DMS 273 (cell line): ENCODE measurements around the gene ZBTB12.
"Not testable (repeated sequence)": the region's sequence is repeated elsewhere in the genome, so short reads cannot be mapped to it uniquely, and the experiment has no call there.

Source experiments
- DNase-seq: peaks from one replicate; lab custom pipeline; 2025; ENCODE audit not compliant: unreplicated experiment; lab: John Stamatoyannopoulos, UW

Gene ZBTB12

GRCh38 chr6:31922942-31923341, 21.1 kb upstream of the ZBTB12 start:
- peak; percentile 48 for DNase-seq

GRCh38 chr6:31920811-31921210, 18.9 kb upstream of the ZBTB12 start:
- DNase-seq, result no peak

GRCh38 chr6:31919624-31920303, 17.9 kb upstream of the ZBTB12 start:
- DNase-seq, result no peak

- no peak for DNase-seq
Observed at GRCh38 chr6:31918069-31918720, 16.3 kb upstream of the ZBTB12 start.

GRCh38 chr6:31915756-31916155, 13.9 kb upstream of the ZBTB12 start:
- DNase-seq, result no peak

- DNase-seq, result no peak
Observed at GRCh38 chr6:31915351-31915750, 13.5 kb upstream of the ZBTB12 start.

- DNase-seq, result no peak
Observed at GRCh38 chr6:31911826-31912585, 10.1 kb upstream of the ZBTB12 start.

GRCh38 chr6:31909298-31909697, 7.4 kb upstream of the ZBTB12 start:
- not testable (repeated sequence) for DNase-seq

- DNase-seq, result no peak
Observed at GRCh38 chr6:31908791-31909190, 6.9 kb upstream of the ZBTB12 start.

- not testable (repeated sequence) for DNase-seq
Observed at GRCh38 chr6:31908255-31908654, 6.4 kb upstream of the ZBTB12 start.

GRCh38 chr6:31907158-31907813, 5.4 kb upstream of the ZBTB12 start:
- DNase-seq, result no peak

GRCh38 chr6:31906727-31907126, 4.8 kb upstream of the ZBTB12 start:
- DNase-seq, result not testable (repeated sequence)

GRCh38 chr6:31906122-31906521, 4.2 kb upstream of the ZBTB12 start:
- DNase-seq, result no peak

- DNase-seq, result no peak
Observed at GRCh38 chr6:31905041-31905440, 3.2 kb upstream of the ZBTB12 start.

- DNase-seq, result no peak
Observed at GRCh38 chr6:31903957-31904356, 2.1 kb upstream of the ZBTB12 start.

GRCh38 chr6:31901415-31901952, 402 bp downstream of the ZBTB12 start:
- DNase-seq, result peak; percentile 78

GRCh38 chr6:31900917-31901414, 920 bp downstream of the ZBTB12 start:
- peak; percentile 30 for DNase-seq

GRCh38 chr6:31899882-31900722, 1.8 kb downstream of the ZBTB12 start:
- no peak for DNase-seq

- no peak for DNase-seq
Observed at GRCh38 chr6:31899215-31899614, 2.7 kb downstream of the ZBTB12 start.

- peak; percentile 73 for DNase-seq
Observed at GRCh38 chr6:31898383-31899011, 3.4 kb downstream of the ZBTB12 start.
